ENCODE measurements around the gene NEURL2. TPM values are rescaled to one million over a fixed set of nuclear protein-coding genes. Genes with fewer than 3 reads are reported as not detected.

NEURL2 gene
- total RNA-seq, 1 donor from 2014 or later, result 15.2 TPM

DNA sequence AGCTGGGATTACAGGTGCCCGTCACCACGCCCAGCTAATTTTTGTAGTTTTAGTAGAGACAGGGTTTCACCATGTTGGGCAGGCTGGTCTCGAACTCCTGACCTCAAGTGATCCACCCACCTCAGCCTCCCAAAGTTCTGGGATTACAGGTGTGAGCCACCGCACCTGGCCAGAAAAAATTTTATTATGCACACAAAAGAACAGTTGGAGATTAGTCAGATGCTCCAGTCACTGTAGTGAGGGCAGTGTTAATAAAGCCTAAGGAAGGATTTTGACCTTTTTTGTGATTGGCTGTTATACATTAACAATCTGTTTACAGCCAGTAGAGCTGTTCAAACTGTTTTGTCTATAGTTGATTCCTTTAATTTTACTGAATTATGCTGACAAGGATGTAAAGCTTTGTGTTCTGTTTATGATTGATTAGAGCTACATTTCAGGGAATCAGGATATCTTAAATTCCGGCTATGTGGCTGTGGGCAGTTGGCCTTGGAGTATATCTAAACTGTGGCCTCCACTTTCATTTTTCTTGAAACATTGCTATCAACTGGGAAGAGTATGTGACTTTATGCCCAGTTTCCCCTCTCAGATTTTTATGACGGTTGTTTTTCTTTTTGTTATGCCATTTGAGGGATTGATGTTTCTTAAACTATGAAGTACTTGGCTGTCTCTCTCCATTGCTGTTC lies 23.7 kb downstream of the NEURL2 start:
- Histone ChIP-seq H3K4me3 (no peak overlapping the region), H3K27me3 (no peaks in the 10 kb centered on the region), H3K4me1 (no peaks in the 10 kb centered on the region), H3K9me3 (no peaks in the 10 kb centered on the region), H3K27ac (no peak overlapping the region), H3K36me3 (no peaks in the 10 kb centered on the region)
- TF ChIP-seq POLR2A (IDR thresholded peaks at IDR 0.05) (no peak), POLR2AphosphoS5 (IDR thresholded peaks at IDR 0.05; ENCODE audit: insufficient read depth in 1 of 2, low read depth in 1 of 2) (no peak)
- TF ChIP-seq, protein P1, sequence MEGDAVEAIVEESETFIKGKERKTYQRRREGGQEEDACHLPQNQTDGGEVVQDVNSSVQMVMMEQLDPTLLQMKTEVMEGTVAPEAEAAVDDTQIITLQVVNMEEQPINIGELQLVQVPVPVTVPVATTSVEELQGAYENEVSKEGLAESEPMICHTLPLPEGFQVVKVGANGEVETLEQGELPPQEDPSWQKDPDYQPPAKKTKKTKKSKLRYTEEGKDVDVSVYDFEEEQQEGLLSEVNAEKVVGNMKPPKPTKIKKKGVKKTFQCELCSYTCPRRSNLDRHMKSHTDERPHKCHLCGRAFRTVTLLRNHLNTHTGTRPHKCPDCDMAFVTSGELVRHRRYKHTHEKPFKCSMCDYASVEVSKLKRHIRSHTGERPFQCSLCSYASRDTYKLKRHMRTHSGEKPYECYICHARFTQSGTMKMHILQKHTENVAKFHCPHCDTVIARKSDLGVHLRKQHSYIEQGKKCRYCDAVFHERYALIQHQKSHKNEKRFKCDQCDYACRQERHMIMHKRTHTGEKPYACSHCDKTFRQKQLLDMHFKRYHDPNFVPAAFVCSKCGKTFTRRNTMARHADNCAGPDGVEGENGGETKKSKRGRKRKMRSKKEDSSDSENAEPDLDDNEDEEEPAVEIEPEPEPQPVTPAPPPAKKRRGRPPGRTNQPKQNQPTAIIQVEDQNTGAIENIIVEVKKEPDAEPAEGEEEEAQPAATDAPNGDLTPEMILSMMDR (IDR thresholded peaks at IDR 0.05), result no peak
- intact Hi-C loops (cut with DNase I), result no loop called here
- no peak for DNase-seq (ENCODE audit: extremely low spot score in 2 of 2)

DNA sequence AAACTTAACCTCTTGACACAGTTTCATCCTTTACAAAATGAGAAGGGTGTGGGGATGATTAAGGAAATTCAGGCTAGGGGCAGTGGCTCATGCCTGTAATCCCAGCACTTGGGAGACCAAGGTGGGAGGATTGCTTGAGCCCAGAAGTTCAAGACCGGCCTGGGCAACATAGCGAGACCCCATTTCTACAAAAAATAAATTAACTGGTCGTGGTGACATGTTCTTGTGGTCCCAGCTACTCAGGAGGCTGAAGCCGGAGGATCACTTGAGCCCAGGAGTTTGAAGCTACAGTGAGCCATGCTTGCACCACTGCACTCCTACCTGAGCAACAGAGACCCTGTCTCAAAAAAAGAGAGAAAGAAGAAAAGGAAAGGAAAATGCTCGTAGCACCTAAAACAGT lies 24.6 kb downstream of the NEURL2 start:
- no peaks in the 10 kb centered on the region for H3K27me3 ChIP-seq
- H3K9me3 ChIP-seq, result no peaks in the 10 kb centered on the region
- H3K36me3 ChIP-seq, result no peaks in the 10 kb centered on the region
- no peak for DNase-seq (ENCODE audit: extremely low spot score in 2 of 2)
- intact Hi-C loops (cut with DNase I), result no loop called here
- H3K4me1 ChIP-seq, result no peaks in the 10 kb centered on the region
- H3K4me3 ChIP-seq, result no peak overlapping the region
- no peak overlapping the region for H3K27ac ChIP-seq
- no peak for TF ChIP-seq POLR2AphosphoS5 (IDR thresholded peaks at IDR 0.05; ENCODE audit: insufficient read depth in 1 of 2, low read depth in 1 of 2)
- TF ChIP-seq, protein P1 (IDR thresholded peaks at IDR 0.05), result no peak

DNA sequence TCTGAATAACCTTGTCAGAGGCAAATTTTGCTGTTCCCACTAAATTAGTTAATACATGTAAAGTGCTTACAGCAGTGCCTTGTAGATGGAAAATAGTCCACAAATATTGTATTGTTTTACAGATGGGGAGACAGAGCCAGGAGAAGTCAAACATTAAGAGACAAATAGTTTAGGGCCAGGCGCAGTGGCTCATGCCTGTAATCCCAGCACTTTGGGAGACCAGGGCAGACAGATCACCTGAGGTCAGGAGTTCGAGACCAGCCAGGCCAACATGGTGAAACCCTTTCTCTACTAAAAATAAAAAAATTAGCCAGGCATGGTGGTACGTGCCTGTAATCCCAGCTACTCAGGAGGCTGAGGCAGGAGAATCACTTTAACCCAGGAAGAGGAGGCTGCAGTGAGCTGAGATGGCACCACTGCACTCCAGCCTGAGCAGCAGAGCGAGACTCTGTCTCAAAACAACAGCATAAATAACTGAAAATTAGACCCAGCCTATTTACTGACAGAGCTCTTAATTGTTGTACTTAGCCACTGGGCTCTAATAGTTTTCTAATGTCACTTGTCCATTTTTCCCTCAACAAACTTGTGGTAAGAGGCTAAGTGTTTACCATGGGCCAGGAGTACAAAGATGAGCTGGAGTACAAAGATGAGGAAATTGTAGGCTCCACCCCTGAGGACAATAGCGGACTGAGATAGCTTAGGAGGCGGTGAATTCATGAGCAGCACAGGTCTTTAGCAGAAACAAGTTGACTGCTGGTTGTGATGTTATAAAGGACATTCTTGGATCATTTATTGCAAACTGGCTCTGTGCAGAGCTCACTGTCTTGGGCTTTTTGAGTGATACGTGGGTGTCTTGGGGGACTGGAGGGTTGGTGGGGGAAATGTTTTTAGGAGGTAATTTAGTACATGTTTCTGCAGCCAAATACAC lies 27.2 kb downstream of the NEURL2 start:
- TF ChIP-seq, protein P1 (IDR thresholded peaks at IDR 0.05), result no peak
- TF ChIP-seq POLR2AphosphoS5 (IDR thresholded peaks at IDR 0.05; ENCODE audit: insufficient read depth in 1 of 2, low read depth in 1 of 2) (no peak), POLR2A (IDR thresholded peaks at IDR 0.05) (no peak)
- intact Hi-C loops (cut with DNase I), result no loop called here

DNA sequence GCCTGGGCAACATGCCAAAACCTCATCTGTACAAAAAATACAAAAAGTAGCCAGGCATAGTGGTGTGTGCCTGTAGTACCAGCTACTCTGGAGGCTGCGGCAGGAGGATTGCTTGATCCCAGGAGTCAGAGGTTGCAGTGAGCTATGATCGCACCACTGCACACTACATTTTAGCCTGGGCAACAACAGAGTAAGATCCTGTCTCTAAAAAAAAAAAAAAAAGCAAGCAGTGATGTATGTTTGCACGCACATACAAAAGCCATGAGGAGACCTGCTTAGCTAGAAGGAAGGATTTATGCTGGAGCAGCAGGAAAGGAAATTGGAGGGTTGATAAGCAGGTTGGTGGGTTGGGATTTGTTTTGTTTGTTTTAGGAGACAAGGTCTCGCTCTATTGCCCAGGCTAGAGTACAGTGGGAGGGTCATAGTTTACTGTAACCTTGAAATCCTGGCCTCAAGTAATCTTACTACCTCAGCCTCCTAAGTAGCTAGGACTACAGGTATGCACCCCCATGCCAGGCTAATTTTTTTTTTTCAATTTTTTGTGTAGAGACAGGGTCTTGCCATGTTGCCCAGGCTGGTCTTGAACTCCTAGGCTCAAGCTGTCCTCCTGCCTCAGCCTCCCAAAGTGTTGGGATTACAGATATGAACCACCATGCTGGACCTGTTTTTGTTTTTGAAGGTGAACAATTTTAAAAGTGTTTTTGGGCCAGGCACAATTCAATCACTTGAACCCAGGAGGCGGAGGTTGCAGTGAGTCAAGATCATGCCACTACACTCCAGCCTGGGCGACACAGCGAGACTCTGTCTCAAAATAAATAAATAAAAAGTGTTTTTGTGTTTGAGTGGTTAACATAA lies 29.6 kb downstream of the NEURL2 start:
- no peak for DNase-seq (ENCODE audit: extremely low spot score in 2 of 2)
- no peak for TF ChIP-seq POLR2A (IDR thresholded peaks at IDR 0.05)
- TF ChIP-seq, protein P1 (IDR thresholded peaks at IDR 0.05), result no peak
- TF ChIP-seq POLR2AphosphoS5 (IDR thresholded peaks at IDR 0.05; ENCODE audit: insufficient read depth in 1 of 2, low read depth in 1 of 2), result no peak
- intact Hi-C loops (cut with DNase I), result no loop called here
- H3K9me3 ChIP-seq, result no peaks in the 10 kb centered on the region
- no peaks in the 10 kb centered on the region for H3K36me3 ChIP-seq
- peaks cover 14% of the 10 kb centered on the region for H3K4me1 ChIP-seq
- H3K27ac ChIP-seq, result no peak overlapping the region
- H3K27me3 ChIP-seq, result no peaks in the 10 kb centered on the region
- H3K4me3 ChIP-seq, result no peak overlapping the region

More for the DNA sequence above, 27.2 kb downstream of the NEURL2 start:
- Histone ChIP-seq H3K27ac (no peak overlapping the region), H3K9me3 (no peaks in the 10 kb centered on the region), H3K27me3 (no peaks in the 10 kb centered on the region), H3K36me3 (no peaks in the 10 kb centered on the region), H3K4me3 (no peak overlapping the region), H3K4me1 (no peaks in the 10 kb centered on the region)
- DNase-seq (ENCODE audit: extremely low spot score in 2 of 2), result no peak
